Measurements from ENCODE around the gene PARN. TPM values are rescaled to one million over a fixed set of nuclear protein-coding genes. Genes with fewer than 3 reads are reported as not detected.

The PARN gene
- total and polyA plus RNA-seq, 2 experiments from 2014 or later = 35.0 to 35.4 TPM

GRCh38 chr16:14509055-14509454 lies 121.0 kb downstream of the PARN start:
- Histone ChIP-seq H3K4me2 (ENCODE audit: unreplicated experiment) (peak overlapping the region; percentile 81), H3K4me3 (0 out of 2 replicates have a peak overlapping the region, but pooled peaks have one; percentile 3), H3K9me3 (ENCODE audit: low read depth) (no peaks in the 10 kb centered on the region), H3K27ac (peak overlapping the region; percentile 77), H3K4me1 (ENCODE audit: insufficient read depth) (peaks cover 50% of the 10 kb centered on the region), H3K79me2 (ENCODE audit: insufficient read depth) (0 out of 2 replicates have a peak, but pooled peaks cover 6% of the 10 kb centered on the region), H3K27me3 (replicated peaks; ENCODE audit: insufficient read depth) (no peaks in the 10 kb centered on the region), H3K9ac (peak overlapping the region; percentile 41), H3K9me2 (ENCODE audit: insufficient read depth) (no peaks in the 10 kb centered on the region), H2AFZ (no peak overlapping the region), H3K36me3 (ENCODE audit: low read depth) (no peaks in the 10 kb centered on the region), H4K20me1 (ENCODE audit: insufficient read depth) (no peaks in the 10 kb centered on the region), H3F3A (ENCODE audit: insufficient read depth) (peaks cover 39% of the 10 kb centered on the region)
- no peak for TF ChIP-seq EZH2 (IDR thresholded peaks at IDR 0.05; ENCODE audit: insufficient read depth, poor library complexity, severe bottlenecking)
- in situ Hi-C loops (cut with MboI) = no loop called here
- 63 to 66% methylated on average over 4 of the region's 4 CpGs for WGBS, 2 experiments (ENCODE audit: low coverage in 1 of 2, low lambda C conversion rate in 2 of 2, missing lambda C conversion rate in 2 of 2)
- DNase-seq = peak; percentile 78

GRCh38 chr16:14505846-14506245 lies 124.2 kb downstream of the PARN start:
- Histone ChIP-seq H3K4me2 (ENCODE audit: unreplicated experiment) (peak overlapping the region; percentile 11), H3K9me3 (ENCODE audit: low read depth) (no peaks in the 10 kb centered on the region), H3K27ac (peak overlapping the region; percentile 55), H3K9me2 (ENCODE audit: insufficient read depth) (no peaks in the 10 kb centered on the region), H3K9ac (peak overlapping the region; percentile 17), H3K27me3 (replicated peaks; ENCODE audit: insufficient read depth) (no peaks in the 10 kb centered on the region), H3K36me3 (ENCODE audit: low read depth) (no peaks in the 10 kb centered on the region), H3F3A (ENCODE audit: insufficient read depth) (peaks cover 46% of the 10 kb centered on the region), H3K4me3 (no peak overlapping the region), H4K20me1 (ENCODE audit: insufficient read depth) (no peaks in the 10 kb centered on the region), H3K4me1 (ENCODE audit: insufficient read depth) (peaks cover 59% of the 10 kb centered on the region), H2AFZ (no peak overlapping the region), H3K79me2 (ENCODE audit: insufficient read depth) (0 out of 2 replicates have a peak, but pooled peaks cover 6% of the 10 kb centered on the region)
- peak; percentile 73 for DNase-seq
- TF ChIP-seq EZH2phosphoT487 (IDR thresholded peaks at IDR 0.05; ENCODE audit: insufficient read depth, low read depth) (no peak), EZH2 (IDR thresholded peaks at IDR 0.05; ENCODE audit: insufficient read depth, poor library complexity, severe bottlenecking) (no peak)
- WGBS, 2 experiments (ENCODE audit: low coverage in 1 of 2, low lambda C conversion rate in 2 of 2, missing lambda C conversion rate in 2 of 2) = 18 to 28% methylated on average over 2 of the region's 2 CpGs
- in situ Hi-C loops (cut with MboI) = no loop called here

- whole genome bisulfite sequencing, 2 experiments (ENCODE audit: low coverage in 1 of 2, low lambda C conversion rate in 2 of 2, missing lambda C conversion rate in 2 of 2) = 82 to 84% methylated on average over 9 of the region's 9 CpGs
- Histone ChIP-seq H4K20me1 (ENCODE audit: insufficient read depth) (no peaks in the 10 kb centered on the region), H3K79me2 (ENCODE audit: insufficient read depth) (peaks cover 15% of the 10 kb centered on the region; the same call in 1 of the 2 replicates), H3K9me3 (ENCODE audit: low read depth) (no peaks in the 10 kb centered on the region), H3K36me3 (ENCODE audit: low read depth) (no peaks in the 10 kb centered on the region), H3F3A (ENCODE audit: insufficient read depth) (peaks cover 41% of the 10 kb centered on the region), H3K4me1 (ENCODE audit: insufficient read depth) (peaks cover 48% of the 10 kb centered on the region), H3K9ac (0 out of 2 replicates have a peak overlapping the region, but pooled peaks have one; percentile 57), H3K4me2 (ENCODE audit: unreplicated experiment) (peak overlapping the region; percentile 59), H3K4me3 (no peak overlapping the region), H3K27me3 (replicated peaks; ENCODE audit: insufficient read depth) (no peaks in the 10 kb centered on the region), H3K27ac (peak overlapping the region; percentile 85), H2AFZ (no peak overlapping the region), H3K9me2 (ENCODE audit: insufficient read depth) (no peaks in the 10 kb centered on the region)
- in situ Hi-C loops (cut with MboI) = no loop called here
- DNase-seq = peak; percentile 66
- TF ChIP-seq EZH2phosphoT487 (IDR thresholded peaks at IDR 0.05; ENCODE audit: insufficient read depth, low read depth) = no peak
- TF ChIP-seq EZH2 (IDR thresholded peaks at IDR 0.05; ENCODE audit: insufficient read depth, poor library complexity, severe bottlenecking) = no peak
Measured at GRCh38 chr16:14502932-14503741, 126.9 kb downstream of the PARN start.

- in situ Hi-C loops (cut with MboI) = no loop called here
Measured at GRCh38 chr16:14502256-14502875, 127.7 kb downstream of the PARN start.

More at GRCh38 chr16:14502256-14502875, 127.7 kb downstream of the PARN start:
- peak overlapping the region; percentile 57 for H3K9ac ChIP-seq
- H3F3A ChIP-seq (ENCODE audit: insufficient read depth) = peaks cover 41% of the 10 kb centered on the region
- peak overlapping the region; percentile 85 for H3K27ac ChIP-seq
- peak overlapping the region; percentile 59 for H3K4me2 ChIP-seq (ENCODE audit: unreplicated experiment)
- no peak for TF ChIP-seq EZH2phosphoT487 (IDR thresholded peaks at IDR 0.05; ENCODE audit: insufficient read depth, low read depth)
- TF ChIP-seq EZH2 (IDR thresholded peaks at IDR 0.05; ENCODE audit: insufficient read depth, poor library complexity, severe bottlenecking) = no peak
- H3K4me3 ChIP-seq = peak overlapping the region; percentile 20; the same call in 1 of the 2 replicates
- no peaks in the 10 kb centered on the region for H3K36me3 ChIP-seq (ENCODE audit: low read depth)
- no peaks in the 10 kb centered on the region for H4K20me1 ChIP-seq (ENCODE audit: insufficient read depth)
- WGBS, 2 experiments (ENCODE audit: low coverage in 1 of 2, low lambda C conversion rate in 2 of 2, missing lambda C conversion rate in 2 of 2) = 57 to 60% methylated on average over 4 of the region's 4 CpGs
- peaks cover 48% of the 10 kb centered on the region for H3K4me1 ChIP-seq (ENCODE audit: insufficient read depth)
- H3K79me2 ChIP-seq (ENCODE audit: insufficient read depth) = peaks cover 15% of the 10 kb centered on the region; the same call in 1 of the 2 replicates
- no peaks in the 10 kb centered on the region for H3K27me3 ChIP-seq (replicated peaks; ENCODE audit: insufficient read depth)
- DNase-seq = no peak
- no peaks in the 10 kb centered on the region for H3K9me2 ChIP-seq (ENCODE audit: insufficient read depth)
- H2AFZ ChIP-seq = no peak overlapping the region
- H3K9me3 ChIP-seq (ENCODE audit: low read depth) = no peaks in the 10 kb centered on the region
